Measurements from ENCODE around the gene C15orf40. TPM values are rescaled to one million over a fixed set of nuclear protein-coding genes. Genes with fewer than 3 reads are reported as not detected.
A peak's percentile ranks its signal among the peaks of the same experiment; 100 is the strongest.

Gene C15orf40
- total RNA-seq, 1 donor from 2014 or later, result 5.8 TPM

GRCh38 chr15:82993144-82993543 lies 18.3 kb downstream of the C15orf40 start:
- no peak for DNase-seq (ENCODE audit: low read depth)

GRCh38 chr15:82992436-82992998 lies 18.9 kb downstream of the C15orf40 start:
- no peak for DNase-seq (ENCODE audit: low read depth)

GRCh38 chr15:82986442-82986780 lies 25.0 kb downstream of the C15orf40 start:
- peak; percentile 32 for DNase-seq (ENCODE audit: low read depth)

GRCh38 chr15:82985688-82986441 lies 25.6 kb downstream of the C15orf40 start, which contains the start of gene RAMAC:
Gene RAMAC (plus strand): TSS chr15:82986210. CDS start chr15:82989019, 2,809 bp downstream.
- DNase-seq (ENCODE audit: low read depth), result peak; percentile 97

- DNase-seq (ENCODE audit: low read depth), result no peak
These were observed 30.5 kb downstream of the C15orf40 start for GRCh38 chr15:82980981-82981380.

- no peak for DNase-seq (ENCODE audit: low read depth)
These were observed 31.7 kb downstream of the C15orf40 start for GRCh38 chr15:82979726-82980125.

- DNase-seq (ENCODE audit: low read depth), result no peak
These were observed 33.0 kb downstream of the C15orf40 start for GRCh38 chr15:82978438-82978837.

- DNase-seq (ENCODE audit: low read depth), result no peak
These were observed 34.4 kb downstream of the C15orf40 start for GRCh38 chr15:82977076-82977475.

- DNase-seq (ENCODE audit: low read depth), result no peak
These were observed 38.4 kb downstream of the C15orf40 start for GRCh38 chr15:82972990-82973389.

GRCh38 chr15:82971218-82971984 lies 40.0 kb downstream of the C15orf40 start:
- no peak for DNase-seq (ENCODE audit: low read depth)

GRCh38 chr15:82970696-82971095 lies 40.7 kb downstream of the C15orf40 start:
- DNase-seq (ENCODE audit: low read depth), result no peak

- DNase-seq (ENCODE audit: low read depth), result no peak
These were observed 41.3 kb downstream of the C15orf40 start for GRCh38 chr15:82970078-82970686.

- DNase-seq (ENCODE audit: low read depth), result no peak
These were observed 42.1 kb downstream of the C15orf40 start for GRCh38 chr15:82969353-82969752.

GRCh38 chr15:82968066-82968465 lies 43.4 kb downstream of the C15orf40 start:
- DNase-seq (ENCODE audit: low read depth), result peak; percentile 49

GRCh38 chr15:82966671-82967071 lies 44.8 kb downstream of the C15orf40 start:
- no peak for DNase-seq (ENCODE audit: low read depth)

- DNase-seq (ENCODE audit: low read depth), result no peak
These were observed 46.5 kb downstream of the C15orf40 start for GRCh38 chr15:82964890-82965289.

GRCh38 chr15:82963471-82964341 lies 47.7 kb downstream of the C15orf40 start:
- peak; percentile 16 for DNase-seq (ENCODE audit: low read depth)

- no peak for DNase-seq (ENCODE audit: low read depth)
These were observed 50.7 kb downstream of the C15orf40 start for GRCh38 chr15:82960766-82961165.

- no peak for DNase-seq (ENCODE audit: low read depth)
These were observed 52.0 kb downstream of the C15orf40 start for GRCh38 chr15:82959423-82959822.

GRCh38 chr15:82958638-82959037 lies 52.8 kb downstream of the C15orf40 start:
- no peak for DNase-seq (ENCODE audit: low read depth)
